Activated CD4-positive, alpha-beta T cell treated with anti-CD3 and anti-CD28 coated beads for 4 hours (primary cell): ENCODE measurements around the gene GNAS.
"Not testable (repeated sequence)": the region's sequence is repeated elsewhere in the genome, so short reads cannot be mapped to it uniquely, and the experiment has no call there.

Experiments used
- DNase-seq, 2 donors: peaks; one replicate each; pipeline ENCODE4 v3.0.0-alpha.2; 2020

Gene GNAS

GRCh38 chr20:58938541-58938940 is 86.0 kb downstream of the GNAS start:
- DNase-seq = no peak

GRCh38 chr20:58941471-58941870 is 89.0 kb downstream of the GNAS start:
- DNase-seq = no peak

- no peak for DNase-seq
Observed at GRCh38 chr20:58942549-58942948, 90.0 kb downstream of the GNAS start.

GRCh38 chr20:58944610-58945009 is 92.1 kb downstream of the GNAS start:
- DNase-seq = no peak

- no peak for DNase-seq
Observed at GRCh38 chr20:58945965-58946631, 93.6 kb downstream of the GNAS start.

- not testable (repeated sequence) for DNase-seq
Observed at GRCh38 chr20:58947797-58948388, 95.4 kb downstream of the GNAS start.

GRCh38 chr20:58950603-58951002 is 98.1 kb downstream of the GNAS start:
- DNase-seq = no peak

- no peak for DNase-seq
Observed at GRCh38 chr20:58953050-58953449, 100.5 kb downstream of the GNAS start.

- no peak for DNase-seq
Observed at GRCh38 chr20:58956078-58956477, 103.6 kb downstream of the GNAS start.

GRCh38 chr20:58959652-58960051 is 107.1 kb downstream of the GNAS start:
- no peak for DNase-seq
